Measurements from ENCODE around the gene RPS3. TPM values are rescaled to one million over a fixed set of nuclear protein-coding genes. Genes with fewer than 3 reads are reported as not detected.

The RPS3 gene
- total and polyA plus RNA-seq, 2 experiments from 2014 or later, result 1,745 to 2,793 TPM

GRCh38 chr11:75369560-75370255 lies 29.6 kb upstream of the RPS3 start (continued):
- no peak for TF ChIP-seq ETS1 (IDR thresholded peaks at IDR 0.05)
- no peak for TF ChIP-seq POLR2AphosphoS5 (IDR thresholded peaks at IDR 0.05; ENCODE audit: low read depth)
- TF ChIP-seq STAT1 (IDR thresholded peaks at IDR 0.05; ENCODE audit: unreplicated experiment), result no peak

GRCh38 chr11:75371949-75372876 lies 27.1 kb upstream of the RPS3 start:
- TF ChIP-seq ETS1 (IDR thresholded peaks at IDR 0.05) (no peak), ZNF462 (CRISPR knock-in tag; IDR thresholded peaks at IDR 0.05) (no peak)
- H3K36me3 ChIP-seq (ENCODE audit: insufficient read depth), result no peaks in the 10 kb centered on the region
- ATAC-seq (no peak), DNase-seq (ENCODE audit: low spot score) (no peak)
- H3K27me3 ChIP-seq (ENCODE audit: insufficient read depth), result no peaks in the 10 kb centered on the region
- Mint-ChIP-seq H3K36me3 (ENCODE audit: low read depth) (no peaks in the 10 kb centered on the region; the same call in 2 of the 3 replicates), H3K9me3 (no peaks in the 10 kb centered on the region; the same call in 2 of the 3 replicates), H3K27me3 (ENCODE audit: insufficient read depth, low read depth, poor library complexity) (peaks cover 5% of the 10 kb centered on the region), H3K4me1 (peaks cover 4% of the 10 kb centered on the region; the same call in 2 of the 3 replicates), H3K4me3 (no peak overlapping the region), H3K27ac (no peak overlapping the region)
- no peaks in the 10 kb centered on the region for H3K4me1 ChIP-seq (ENCODE audit: insufficient read depth)
- no peak overlapping the region for H2AFZ ChIP-seq
- H4K20me1 ChIP-seq (replicated peaks; ENCODE audit: insufficient read depth), result no peaks in the 10 kb centered on the region
- H3K4me3 ChIP-seq, result no peak overlapping the region
- no peaks in the 10 kb centered on the region for H3K9me2 ChIP-seq (ENCODE audit: insufficient read depth)
- no peaks in the 10 kb centered on the region for H3K79me2 ChIP-seq (replicated peaks; ENCODE audit: insufficient read depth)
- H3K4me2 ChIP-seq, result no peak overlapping the region
- no peaks in the 10 kb centered on the region for H3F3A ChIP-seq (replicated peaks; ENCODE audit: low read depth)
- no peak overlapping the region for H3K27ac ChIP-seq (ENCODE audit: low read depth)
